ENCODE results near the gene UBAC2. TPM values are rescaled to one million over a fixed set of nuclear protein-coding genes. Genes with fewer than 3 reads are reported as not detected.

Gene UBAC2
- total and polyA plus RNA-seq, 2 donors (not counting 3 experiments of a cell fraction or from before 2014, with no cell fraction given): 45.7 to 54.4 TPM

GRCh38 chr13:99363391-99363790, 162.7 kb downstream of the UBAC2 start:
- Histone ChIP-seq H3K4me2 (ENCODE audit: insufficient read depth, low read length) (no peak overlapping the region), H3K9ac (replicated peaks; ENCODE audit: extremely low read depth, insufficient read depth, low read length) (no peak overlapping the region), H3K36me3 (ENCODE audit: control insufficient read depth in 2 of 2, extremely low read depth in 1 of 2, insufficient read depth in 2 of 2, low read length in 2 of 2) (no peaks in the 10 kb centered on the region), H3K4me1 (ENCODE audit: control insufficient read depth, extremely low read depth, insufficient read depth, low read length) (no peaks in the 10 kb centered on the region), H2AFZ (ENCODE audit: low read depth, low read length) (no peak overlapping the region), H3K27ac (ENCODE audit: insufficient read depth, low read depth, low read length) (no peak overlapping the region), H4K20me1 (replicated peaks; ENCODE audit: control insufficient read depth, extremely low read depth, insufficient read depth, low read length) (no peaks in the 10 kb centered on the region), H3K79me2 (ENCODE audit: control insufficient read depth, insufficient read depth, low read length) (no peaks in the 10 kb centered on the region), H3K9me3 (replicated peaks; ENCODE audit: control insufficient read depth, insufficient read depth, low read length) (no peaks in the 10 kb centered on the region), H3K4me3 (replicated peaks in 1 of 3; ENCODE audit: insufficient read depth in 1 of 3, low read depth in 1 of 3, low read length in 3 of 3) (no peak overlapping the region), H3K9me1 (replicated peaks; ENCODE audit: control insufficient read depth, extremely low read depth, insufficient read depth, low read length) (no peaks in the 10 kb centered on the region), H3K27me3 (ENCODE audit: control insufficient read depth in 2 of 2, insufficient read depth in 2 of 2, low read length in 2 of 2) (no peaks in the 10 kb centered on the region)
- ChIA-PET POLR2A (no interaction called here), CTCF (interaction anchor here (1.6 kb wide), 1 partner anchor 18 kb away, joined by 3 read pairs; no protein-coding TSS in a partner anchor)
- intact Hi-C loops (cut with micrococcal nuclease) (no loop called here), dilution Hi-C loops (cut with MboI; ENCODE audit: extremely low pct_ligation_motif_present, low sequenced_read_pairs) (no loop called here)
- no peak for DNase-seq (ENCODE audit: low read depth, low spot score)
- no peak for FAIRE-seq
- TF ChIP-seq CTCF (IDR thresholded peaks at IDR 0.05; ENCODE audit: extremely low read depth in 1 of 2, insufficient read depth in 1 of 2, low read depth in 1 of 2, low read length in 2 of 2): no peak
- no peak for TF ChIP-seq MYC (IDR thresholded peaks at IDR 0.05; ENCODE audit: low read depth, low read length)
- TF ChIP-seq FOS (IDR thresholded peaks at IDR 0.05; ENCODE audit: borderline replicate concordance, insufficient read depth, low read length): no peak
- TF ChIP-seq POLR2AphosphoS5 (IDR thresholded peaks at IDR 0.05; ENCODE audit: insufficient read depth, low read depth, low read length): no peak
- no peak for TF ChIP-seq EZH2 (IDR thresholded peaks at IDR 0.05; ENCODE audit: borderline replicate concordance, low read depth, low read length, severe bottlenecking)
- no peak for TF ChIP-seq JUN (IDR thresholded peaks at IDR 0.05; ENCODE audit: borderline replicate concordance, insufficient read depth, insufficient read length, low read depth)
- no TSS peak for BruUV-seq (replicated peaks)

GRCh38 chr13:99363949-99364348, 163.3 kb downstream of the UBAC2 start:
- POLR2A ChIA-PET: no interaction called here
- no peak for TF ChIP-seq EZH2 (IDR thresholded peaks at IDR 0.05; ENCODE audit: borderline replicate concordance, low read depth, low read length, severe bottlenecking)
- no peak overlapping the region for H2AFZ ChIP-seq (ENCODE audit: low read depth, low read length)
- dilution Hi-C loops (cut with MboI; ENCODE audit: extremely low pct_ligation_motif_present, low sequenced_read_pairs) (no loop called here), intact Hi-C loops (cut with micrococcal nuclease) (no loop called here)
- no peak for DNase-seq (ENCODE audit: low read depth, low spot score)
- no peak for FAIRE-seq
- H3K27ac ChIP-seq (ENCODE audit: insufficient read depth, low read depth, low read length): no peak overlapping the region
- no peaks in the 10 kb centered on the region for H3K36me3 ChIP-seq (ENCODE audit: control insufficient read depth in 2 of 2, extremely low read depth in 1 of 2, insufficient read depth in 2 of 2, low read length in 2 of 2)
- H3K79me2 ChIP-seq (ENCODE audit: control insufficient read depth, insufficient read depth, low read length): no peaks in the 10 kb centered on the region
- H3K4me1 ChIP-seq (ENCODE audit: control insufficient read depth, extremely low read depth, insufficient read depth, low read length): no peaks in the 10 kb centered on the region
- H3K9me1 ChIP-seq (replicated peaks; ENCODE audit: control insufficient read depth, extremely low read depth, insufficient read depth, low read length): no peaks in the 10 kb centered on the region
- H3K9ac ChIP-seq (replicated peaks; ENCODE audit: extremely low read depth, insufficient read depth, low read length): no peak overlapping the region
- no peak overlapping the region for H3K4me2 ChIP-seq (ENCODE audit: insufficient read depth, low read length)
- no peaks in the 10 kb centered on the region for H3K27me3 ChIP-seq (ENCODE audit: control insufficient read depth in 2 of 2, insufficient read depth in 2 of 2, low read length in 2 of 2)
- BruUV-seq (replicated peaks): no TSS peak
- H3K4me3 ChIP-seq (replicated peaks in 1 of 3; ENCODE audit: insufficient read depth in 1 of 3, low read depth in 1 of 3, low read length in 3 of 3): no peak overlapping the region
- H4K20me1 ChIP-seq (replicated peaks; ENCODE audit: control insufficient read depth, extremely low read depth, insufficient read depth, low read length): no peaks in the 10 kb centered on the region
- no peaks in the 10 kb centered on the region for H3K9me3 ChIP-seq (replicated peaks; ENCODE audit: control insufficient read depth, insufficient read depth, low read length)
- CTCF ChIA-PET: no interaction called here
